H1 (cell line): Measurements from ENCODE around the gene NUDT3. TPM values are rescaled to one million over a fixed set of nuclear protein-coding genes. Genes with fewer than 3 reads are reported as not detected.

Source experiments
- CTCF ChIA-PET: fragments of 300-600 bp; sonication (Branson Sonifier 250); formaldehyde crosslinking; loops from one replicate; lab custom pipeline; 2021; ENCODE audit not compliant: partially characterized antibody; lab: Charles Lee
- POLR2A ChIA-PET: fragments of 300-600 bp; sonication (Branson Sonifier 250); formaldehyde crosslinking; loops from one replicate; lab custom pipeline; 2021; ENCODE audit warnings: inconsistent platforms; ENCODE audit not compliant: partially characterized antibody; lab: Charles Lee
- DNase-seq, 2 experiments: peaks; one replicate each; pipeline versions ENCODE4 v3.0.0 to v3.0.0-alpha.2; 2010 to 2022; ENCODE audit warnings: low spot score in 2 of 2, low read depth in 1 of 2, mixed read lengths in 1 of 2
- FAIRE-seq: peaks from 2 replicates; lab custom pipeline; 2011; peaks lifted over from hg19 to GRCh38; lab: Jason Lieb, UNC
- H2AFZ ChIP-seq: 2 replicates; pipeline ENCODE4 v1.8.1; 2012; ENCODE audit warnings: low read length, inconsistent platforms
- H2AK5ac ChIP-seq: 2 replicates; pipeline ENCODE4 v1.6.1; 2013; ENCODE audit warnings: low read depth, low read length
- H2BK120ac ChIP-seq: replicated peaks from 2 replicates; pipeline ENCODE3; 2013; ENCODE audit warnings: low read depth, low read length, inconsistent platforms
- H2BK12ac ChIP-seq: 2 replicates; pipeline ENCODE4 v1.6.1; 2013; ENCODE audit warnings: low read depth, low read length
- H2BK15ac ChIP-seq: 2 replicates; pipeline ENCODE4 v1.6.1; 2013; ENCODE audit warnings: low read length
- H2BK20ac ChIP-seq: 2 replicates; pipeline ENCODE4 v1.6.1; 2013; ENCODE audit warnings: low read length
- H2BK5ac ChIP-seq: 2 replicates; pipeline ENCODE4 v1.6.1; 2013; ENCODE audit warnings: low read depth, low read length
- H3K14ac ChIP-seq: 2 replicates; pipeline ENCODE4 v1.6.1; 2013; ENCODE audit warnings: inconsistent platforms; ENCODE audit not compliant: insufficient read length
- H3K18ac ChIP-seq: 2 replicates; pipeline ENCODE4 v1.6.1; 2013; ENCODE audit warnings: low read length; ENCODE audit errors: extremely low read depth
- H3K23ac ChIP-seq: 2 replicates; pipeline ENCODE4 v1.6.1; 2013; ENCODE audit warnings: inconsistent platforms; ENCODE audit not compliant: insufficient read length
- H3K23me2 ChIP-seq: 2 replicates; pipeline ENCODE4 v1.6.1; 2013; ENCODE audit warnings: low read depth, low read length
- H3K27ac ChIP-seq: 2 replicates; pipeline ENCODE4 v1.6.1; 2011; ENCODE audit warnings: low read depth, low read length, inconsistent platforms
- H3K27me3 ChIP-seq, 4 experiments: replicated peaks in 1 of 4; 1 replicate in 1 of 4; 2 replicates in 3 of 4; pipeline versions ENCODE4 v1.6.1 to v1.8.1; 2011 to 2013; ENCODE audit warnings: low read length in 3 of 4, mild to moderate bottlenecking in 3 of 4, inconsistent platforms in 2 of 4, mixed read lengths in 2 of 4, moderate library complexity in 1 of 4; ENCODE audit not compliant: control insufficient read depth in 3 of 4, insufficient read depth in 3 of 4; ENCODE audit errors: extremely low read depth in 1 of 4
- H3K36me3 ChIP-seq, 4 experiments: 2 replicates each; pipeline versions ENCODE4 v1.6.1 to v1.8.1; 2011 to 2013; ENCODE audit warnings: mild to moderate bottlenecking in 4 of 4, low read length in 3 of 4, moderate library complexity in 2 of 4, control low read depth in 1 of 4, inconsistent platforms in 1 of 4; ENCODE audit not compliant: insufficient read depth in 4 of 4, control insufficient read depth in 2 of 4
- H3K4ac ChIP-seq: replicated peaks from 2 replicates; pipeline ENCODE3; 2013; ENCODE audit warnings: low read length, low read depth, mixed read lengths, inconsistent platforms; ENCODE audit not compliant: insufficient read length
- H3K4me1 ChIP-seq, 4 experiments: replicated peaks in 1 of 4; 1 replicate in 1 of 4; 2 replicates in 3 of 4; pipeline versions ENCODE4 v1.6.1 to v1.8.1; 2011 to 2013; ENCODE audit warnings: low read length in 3 of 4, inconsistent platforms in 2 of 4, mixed read lengths in 1 of 4; ENCODE audit not compliant: insufficient read depth in 4 of 4, control insufficient read depth in 3 of 4
- H3K4me2 ChIP-seq, 2 experiments: 2 replicates each; pipeline versions ENCODE4 v1.6.1 to v1.8.1; 2011 to 2013; ENCODE audit warnings: low read depth in 2 of 2, low read length in 2 of 2, control low read depth in 1 of 2, inconsistent platforms in 1 of 2, mild to moderate bottlenecking in 1 of 2; ENCODE audit not compliant: insufficient read depth in 1 of 2
- H3K4me3 ChIP-seq, 4 experiments: fragments of 200-600, 300-600 bp in 1 of 4; sonication (generic), shearing (Covaris generic), sonication (Bioruptor Twin) in 1 of 4; 2 replicates each; pipeline versions ENCODE4 v1.5.1 to v1.8.1; 2011 to 2016; ENCODE audit warnings: low read length in 4 of 4, low read depth in 3 of 4, control low read depth in 2 of 4, inconsistent platforms in 2 of 4, mild to moderate bottlenecking in 2 of 4, mixed read lengths in 1 of 4, moderate library complexity in 1 of 4; ENCODE audit not compliant: insufficient read depth in 2 of 4; ENCODE audit errors: extremely low read depth in 1 of 4
- H3K56ac ChIP-seq: replicated peaks from 2 replicates; pipeline ENCODE3; 2013; ENCODE audit warnings: low read depth, mild to moderate bottlenecking, mixed read lengths, low read length, inconsistent platforms; ENCODE audit not compliant: insufficient read length
- H3K79me1 ChIP-seq: 2 replicates; pipeline ENCODE4 v1.6.1; 2013; ENCODE audit warnings: low read depth, low read length, control low read depth
- H3K79me2 ChIP-seq, 2 experiments: 2 replicates each; pipeline versions ENCODE4 v1.6.1 to v1.8.1; 2012 to 2013; ENCODE audit warnings: low read length in 2 of 2, mild to moderate bottlenecking in 2 of 2, inconsistent platforms in 1 of 2; ENCODE audit not compliant: insufficient read depth in 2 of 2, control insufficient read depth in 1 of 2
- H3K9ac ChIP-seq, 4 experiments: replicated peaks in 1 of 4; 1 replicate in 1 of 4; 2 replicates in 3 of 4; pipeline versions ENCODE4 v1.6.1 to v1.8.1; 2011 to 2013; ENCODE audit warnings: low read depth in 3 of 4, low read length in 3 of 4, control low read depth in 2 of 4, mild to moderate bottlenecking in 2 of 4, moderate library complexity in 2 of 4, inconsistent platforms in 1 of 4; ENCODE audit errors: extremely low read depth in 1 of 4
- H3K9me3 ChIP-seq, 2 experiments: 2 replicates each; pipeline versions ENCODE4 v1.6.1 to v1.8.1; 2012 to 2013; ENCODE audit warnings: mild to moderate bottlenecking in 2 of 2, moderate library complexity in 2 of 2, control low read depth in 1 of 2, inconsistent platforms in 1 of 2, low read depth in 1 of 2, low read length in 1 of 2, mixed read lengths in 1 of 2; ENCODE audit not compliant: insufficient read depth in 2 of 2
- H4K20me1 ChIP-seq, 2 experiments: replicated peaks in 1 of 2; 2 replicates each; pipeline versions ENCODE3 to v1.8.1; 2011 to 2013; ENCODE audit warnings: inconsistent platforms in 2 of 2, low read length in 2 of 2, mild to moderate bottlenecking in 1 of 2; ENCODE audit not compliant: insufficient read depth in 2 of 2, control insufficient read depth in 1 of 2
- H4K5ac ChIP-seq: 2 replicates; pipeline ENCODE4 v1.6.1; 2013; ENCODE audit warnings: low read length, low read depth, mixed read lengths, inconsistent platforms; ENCODE audit not compliant: insufficient read length
- H4K8ac ChIP-seq: 2 replicates; pipeline ENCODE4 v1.8.0; 2013; ENCODE audit warnings: mild to moderate bottlenecking, moderate library complexity, low read length, inconsistent platforms; ENCODE audit not compliant: insufficient read depth; ENCODE audit errors: extremely low read depth
- H4K91ac ChIP-seq: replicated peaks from 2 replicates; pipeline ENCODE3; 2013; ENCODE audit warnings: low read length, mixed read lengths, inconsistent platforms; ENCODE audit not compliant: insufficient read length
- FOSL1 ChIP-seq: IDR thresholded peaks from 2 replicates; pipeline ENCODE4 v1.6.1; 2011; ENCODE audit warnings: mild to moderate bottlenecking, low read depth, low read length, moderate library complexity; ENCODE audit not compliant: insufficient read depth
- NANOG ChIP-seq: IDR thresholded peaks from 2 replicates; pipeline ENCODE4 v1.6.1; 2011; ENCODE audit warnings: low read length, low read depth, mild to moderate bottlenecking, inconsistent platforms; ENCODE audit not compliant: insufficient read depth, poor library complexity, severe bottlenecking
- NRF1 ChIP-seq: IDR thresholded peaks from 2 replicates; pipeline ENCODE4 v1.6.1; 2011; ENCODE audit warnings: mild to moderate bottlenecking, low read depth, low read length, improper control_type of control experiment
- RAD21 ChIP-seq, 2 experiments: IDR thresholded peaks in 1 of 2; conservative IDR thresholded peaks in 1 of 2; 2 replicates each; pipeline ENCODE4 v1.6.1; 2011; ENCODE audit warnings: low read depth in 2 of 2, low read length in 2 of 2, improper control_type of control experiment in 1 of 2, inconsistent platforms in 1 of 2, mild to moderate bottlenecking in 1 of 2, moderate library complexity in 1 of 2
- RBBP5 ChIP-seq: IDR thresholded peaks from 2 replicates; pipeline ENCODE4 v1.7.1; 2012; ENCODE audit warnings: low read depth, mild to moderate bottlenecking, inconsistent platforms, low read length, moderate library complexity, borderline replicate concordance
- SIX5 ChIP-seq: IDR thresholded peaks from 2 replicates; pipeline ENCODE4 v1.6.1; 2011; ENCODE audit warnings: mild to moderate bottlenecking, low read depth, low read length
- SP2 ChIP-seq: IDR thresholded peaks from 2 replicates; pipeline ENCODE4 v1.6.1; 2012; ENCODE audit warnings: mild to moderate bottlenecking, low read length, inconsistent platforms
- TEAD4 ChIP-seq: IDR thresholded peaks from 2 replicates; pipeline ENCODE4 v1.6.1; 2012; ENCODE audit warnings: low read depth, low read length, inconsistent platforms, mixed read lengths
- WGBS, 2 experiments: shearing (Covaris generic) in 1 of 2; methylation state at CpG; one replicate each; pipeline versions ENCODE4 v1.1.6 to v1.1.7; 2013 to 2015; ENCODE audit warnings: low lambda C conversion rate in 2 of 2, mixed read lengths in 2 of 2, inconsistent platforms in 1 of 2, low coverage in 1 of 2, missing lambda C conversion rate in 1 of 2; ENCODE audit not compliant: insufficient replicate concordance in 2 of 2, insufficient coverage in 1 of 2, insufficient read length in 1 of 2; ENCODE audit errors: extremely low coverage in 1 of 2, missing lambda C conversion rate in 1 of 2; 5-methylcytosine and 5-hydroxymethylcytosine counted together
- polyA plus RNA-seq, 7 experiments: library from polyadenylated mRNA; depleted of rRNA in 3 of 7; stranded (reverse) in 5 of 7; unstranded in 2 of 7; fragments of >200 nt in 5 of 7; fragments of 200-250 nt in 2 of 7; gene quantifications; 1 replicate in 5 of 7; 2 replicates in 1 of 7; 4 replicates in 1 of 7; pipeline versions ENCODE4 v1.2.1 to v1.2.3, GENCODE V29; 2011 to 2013; ENCODE audit warnings: missing spikeins in 2 of 7, mixed read lengths in 2 of 7
- total RNA-seq: library from RNA; stranded (reverse); fragmentation: NEBNext Ultra II Directional; extraction: Animal tissue kit (Norgen Biotek cat#: 25700); gene quantifications from 2 replicates; pipeline ENCODE4 v1.2.1, GENCODE V29; 2021
- TF ChIP-seq, protein P1 (sequence below): IDR thresholded peaks from 2 replicates; pipeline ENCODE4 v1.6.1; 2011; ENCODE audit warnings: low read length, improper control_type of control experiment
- TF ChIP-seq, protein P2 (sequence below), 3 experiments: IDR thresholded peaks; 1 replicate in 2 of 3; 2 replicates in 1 of 3; pipeline versions ENCODE4 v1.5.1 to v1.6.1; 2011; ENCODE audit warnings: low read length in 3 of 3, mild to moderate bottlenecking in 3 of 3, inconsistent platforms in 2 of 3, low read depth in 1 of 3, moderate library complexity in 1 of 3; ENCODE audit not compliant: insufficient read depth in 1 of 3; ENCODE audit errors: control extremely low read depth in 1 of 3

Gene NUDT3
- total and polyA plus RNA-seq, 2 of the 8 experiments (the other 6 are each of a cell fraction or from before 2014, with no cell fraction given): 14.1 to 36.9 TPM

DNA sequence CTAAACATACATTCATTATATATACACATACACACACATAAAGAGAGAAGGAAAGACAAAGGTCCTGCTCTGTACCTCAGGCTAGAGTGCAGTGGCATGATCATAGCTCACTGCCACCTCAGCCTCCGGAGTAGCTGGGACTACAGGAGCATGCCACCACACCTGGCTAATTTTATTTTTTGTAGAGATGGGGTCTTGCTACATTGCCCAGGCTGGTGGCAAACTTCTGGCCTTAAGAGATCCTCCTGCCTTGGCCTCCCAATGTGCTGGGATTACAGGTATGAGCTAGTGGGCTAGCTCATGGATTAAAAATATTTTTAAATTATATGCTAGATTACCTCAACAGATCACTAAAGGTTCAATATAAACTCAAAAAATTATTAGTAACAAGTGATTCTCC is 30.3 kb downstream of the NUDT3 start:
- H3K9ac ChIP-seq: no peak overlapping the region
- H3K18ac ChIP-seq: no peak overlapping the region
- H2BK20ac ChIP-seq: no peak overlapping the region
- no peak overlapping the region for H3K4ac ChIP-seq
- no peak overlapping the region for H2AFZ ChIP-seq
- H3K79me2 ChIP-seq: peaks cover 3 to 70% of the 10 kb centered on the region in 2 experiments; a peak in 3 of 4 replicates
- H4K5ac ChIP-seq: no peak overlapping the region
- H3K4me1 ChIP-seq: peaks cover 0 to 7% (median 5%) of the 10 kb centered on the region in 4 experiments; a peak in 4 of 7 replicates
- no peak overlapping the region for H4K8ac ChIP-seq
- H3K9me3 ChIP-seq: no peaks in the 10 kb centered on the region
- no peaks in the 10 kb centered on the region for H3K23me2 ChIP-seq
- H3K4me3 ChIP-seq: no peak overlapping the region
- no peak overlapping the region for H3K14ac ChIP-seq
- H3K56ac ChIP-seq: no peak overlapping the region
- no peak overlapping the region for H2BK5ac ChIP-seq
- no peak overlapping the region for H3K27ac ChIP-seq
- H3K36me3 ChIP-seq: no peaks in the 10 kb centered on the region
- H2BK12ac ChIP-seq: no peak overlapping the region
- H4K91ac ChIP-seq: no peak overlapping the region
- H2BK15ac ChIP-seq: no peak overlapping the region
- H4K20me1 ChIP-seq: peaks cover 0 to 5% of the 10 kb centered on the region in 2 experiments
- H2BK120ac ChIP-seq: no peak overlapping the region
- POLR2A ChIA-PET: interaction anchor here (1.1 kb wide), 2 partner anchors 11 to 59 kb away, joined by 4 read pairs; no protein-coding TSS in a partner anchor
- H3K23ac ChIP-seq: no peak overlapping the region
- no peaks in the 10 kb centered on the region for H3K27me3 ChIP-seq
- 83% methylated on average over 1 of the region's 1 CpG; no CpG with 5 or more reads in 1 of the 2 experiments for WGBS, 2 experiments
- H3K79me1 ChIP-seq: no peaks in the 10 kb centered on the region
- no peak for DNase-seq
- CTCF ChIA-PET: interaction anchor here (0.6 to 2.0 kb wide), 2 partner anchors 113 to 337 kb away, joined by 3 to 6 read pairs; partner anchors contain the start of gene SMIM29
- H2AK5ac ChIP-seq: no peak overlapping the region
- FAIRE-seq: no peak
- no peak overlapping the region for H3K4me2 ChIP-seq
- TF ChIP-seq, protein P1, sequence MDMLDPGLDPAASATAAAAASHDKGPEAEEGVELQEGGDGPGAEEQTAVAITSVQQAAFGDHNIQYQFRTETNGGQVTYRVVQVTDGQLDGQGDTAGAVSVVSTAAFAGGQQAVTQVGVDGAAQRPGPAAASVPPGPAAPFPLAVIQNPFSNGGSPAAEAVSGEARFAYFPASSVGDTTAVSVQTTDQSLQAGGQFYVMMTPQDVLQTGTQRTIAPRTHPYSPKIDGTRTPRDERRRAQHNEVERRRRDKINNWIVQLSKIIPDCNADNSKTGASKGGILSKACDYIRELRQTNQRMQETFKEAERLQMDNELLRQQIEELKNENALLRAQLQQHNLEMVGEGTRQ: no peak
- TF ChIP-seq, protein P2, sequence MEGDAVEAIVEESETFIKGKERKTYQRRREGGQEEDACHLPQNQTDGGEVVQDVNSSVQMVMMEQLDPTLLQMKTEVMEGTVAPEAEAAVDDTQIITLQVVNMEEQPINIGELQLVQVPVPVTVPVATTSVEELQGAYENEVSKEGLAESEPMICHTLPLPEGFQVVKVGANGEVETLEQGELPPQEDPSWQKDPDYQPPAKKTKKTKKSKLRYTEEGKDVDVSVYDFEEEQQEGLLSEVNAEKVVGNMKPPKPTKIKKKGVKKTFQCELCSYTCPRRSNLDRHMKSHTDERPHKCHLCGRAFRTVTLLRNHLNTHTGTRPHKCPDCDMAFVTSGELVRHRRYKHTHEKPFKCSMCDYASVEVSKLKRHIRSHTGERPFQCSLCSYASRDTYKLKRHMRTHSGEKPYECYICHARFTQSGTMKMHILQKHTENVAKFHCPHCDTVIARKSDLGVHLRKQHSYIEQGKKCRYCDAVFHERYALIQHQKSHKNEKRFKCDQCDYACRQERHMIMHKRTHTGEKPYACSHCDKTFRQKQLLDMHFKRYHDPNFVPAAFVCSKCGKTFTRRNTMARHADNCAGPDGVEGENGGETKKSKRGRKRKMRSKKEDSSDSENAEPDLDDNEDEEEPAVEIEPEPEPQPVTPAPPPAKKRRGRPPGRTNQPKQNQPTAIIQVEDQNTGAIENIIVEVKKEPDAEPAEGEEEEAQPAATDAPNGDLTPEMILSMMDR (IDR thresholded peaks at IDR 0.05; ENCODE audit: control extremely low read depth in 1 of 3, insufficient read depth in 1 of 3, low read depth in 1 of 3, low read length in 3 of 3): no peak
- no peak for TF ChIP-seq SIX5
- no peak for TF ChIP-seq SP2
- TF ChIP-seq FOSL1: no peak
- no peak for TF ChIP-seq NANOG
- no peak for TF ChIP-seq RBBP5
- no peak for TF ChIP-seq TEAD4
- TF ChIP-seq RAD21 (IDR thresholded peaks at IDR 0.05 in 1 of 2, conservative IDR thresholded peaks at IDR 0.05 in 1 of 2; ENCODE audit: low read depth in 2 of 2, low read length in 2 of 2): no peak
- no peak for TF ChIP-seq NRF1
